HG02884 (cell line): ENCODE data around the gene CNRIP1.

Source experiments
- ATAC-seq: cut with Tn5 transposase; IDR thresholded peaks from one replicate; pipeline ENCODE4 v1.9.1; 2021; ENCODE audit warnings: mild to moderate bottlenecking, moderate library complexity; ENCODE audit not compliant: unreplicated experiment

Gene CNRIP1

GRCh38 chr2:68293755-68294154, 26.0 kb downstream of the CNRIP1 start:
- no peak for ATAC-seq

- ATAC-seq, result no peak
Measured at GRCh38 chr2:68293024-68293423, 26.7 kb downstream of the CNRIP1 start.

- ATAC-seq, result no peak
Measured at GRCh38 chr2:68292108-68292710, 27.5 kb downstream of the CNRIP1 start.

- no peak for ATAC-seq
Measured at GRCh38 chr2:68291314-68291713, 28.4 kb downstream of the CNRIP1 start.

GRCh38 chr2:68290901-68291300, 28.8 kb downstream of the CNRIP1 start:
- no peak for ATAC-seq

GRCh38 chr2:68287580-68288441, 31.9 kb downstream of the CNRIP1 start:
- ATAC-seq, result no peak

- no peak for ATAC-seq
Measured at GRCh38 chr2:68284896-68285295, 34.9 kb downstream of the CNRIP1 start.

- ATAC-seq, result no peak
Measured at GRCh38 chr2:68283419-68283812, 36.3 kb downstream of the CNRIP1 start.

GRCh38 chr2:68282811-68283418, 36.8 kb downstream of the CNRIP1 start:
- no peak for ATAC-seq

- no peak for ATAC-seq
Measured at GRCh38 chr2:68280796-68281195, 39.0 kb downstream of the CNRIP1 start.

- no peak for ATAC-seq
Measured at GRCh38 chr2:68280348-68280747, 39.4 kb downstream of the CNRIP1 start.

GRCh38 chr2:68279691-68280090, 40.1 kb downstream of the CNRIP1 start:
- no peak for ATAC-seq

GRCh38 chr2:68278169-68278568, 41.6 kb downstream of the CNRIP1 start:
- no peak for ATAC-seq

GRCh38 chr2:68274022-68274421, 45.7 kb downstream of the CNRIP1 start:
- ATAC-seq, result no peak

GRCh38 chr2:68272246-68272994, 47.3 kb downstream of the CNRIP1 start:
- no peak for ATAC-seq

GRCh38 chr2:68266655-68267054, 53.1 kb downstream of the CNRIP1 start:
- no peak for ATAC-seq

- ATAC-seq, result no peak
Measured at GRCh38 chr2:68263632-68264031, 56.1 kb downstream of the CNRIP1 start.

- no peak for ATAC-seq
Measured at GRCh38 chr2:68258851-68259250, 60.9 kb downstream of the CNRIP1 start.

- ATAC-seq, result no peak
Measured at GRCh38 chr2:68256093-68256450, 63.7 kb downstream of the CNRIP1 start.

GRCh38 chr2:68253219-68254068, 66.3 kb downstream of the CNRIP1 start:
- ATAC-seq, result no peak
